Calu3 (cell line): ENCODE data around the gene CARD10. TPM values are rescaled to one million over a fixed set of nuclear protein-coding genes. Genes with fewer than 3 reads are reported as not detected.

Source experiments
- BruUV-seq: library from RNA; stranded (reverse); fragments of 400-500 nt; replicated peaks from 2 replicates; lab custom pipeline; 2021; lab: Mats Ljungman, UMichigan
- CTCF ChIA-PET: fragments of 300-600 bp; sonication (Branson Sonifier 250); formaldehyde crosslinking; loops from one replicate; lab custom pipeline; 2022; ENCODE audit warnings: antibody characterized with exemption; lab: Charles Lee
- DNase-seq: peaks from one replicate; pipeline ENCODE4 v3.0.0; 2022
- H3K27ac Mint-ChIP-seq: one replicate; pipeline ENCODE4 v1.8.0; 2022; ENCODE audit warnings: mixed read lengths; ENCODE audit not compliant: unreplicated experiment
- H3K27me3 Mint-ChIP-seq: one replicate; pipeline ENCODE4 v1.8.0; 2022; ENCODE audit warnings: mixed read lengths; ENCODE audit not compliant: unreplicated experiment
- H3K36me3 Mint-ChIP-seq: one replicate; pipeline ENCODE4 v1.8.0; 2022; ENCODE audit warnings: mild to moderate bottlenecking, moderate library complexity, mixed read lengths; ENCODE audit not compliant: insufficient read depth, unreplicated experiment
- H3K4me1 Mint-ChIP-seq: one replicate; pipeline ENCODE4 v1.8.0; 2022; ENCODE audit warnings: mild to moderate bottlenecking, low read depth, mixed read lengths; ENCODE audit not compliant: unreplicated experiment
- H3K4me3 Mint-ChIP-seq: one replicate; pipeline ENCODE4 v1.8.0; 2022; ENCODE audit warnings: mild to moderate bottlenecking, low read depth, moderate library complexity, mixed read lengths; ENCODE audit not compliant: unreplicated experiment
- H3K9me3 Mint-ChIP-seq: one replicate; pipeline ENCODE4 v1.8.0; 2022; ENCODE audit warnings: low read depth, mixed read lengths; ENCODE audit not compliant: unreplicated experiment
- CTCF ChIP-seq: fragments of 200-600 bp; IDR thresholded peaks from one replicate; pipeline ENCODE4 v1.8.0; 2022; ENCODE audit warnings: antibody characterized with exemption; ENCODE audit not compliant: unreplicated experiment
- intact Hi-C: fragments of 100-400 bp; cut with micrococcal nuclease; formaldehyde crosslinking; loops from one replicate; pipeline ENCODE4 v1.10.0; 2022; ENCODE audit not compliant: unreplicated experiment
- total RNA-seq: library from RNA; stranded (reverse); gene quantifications from 2 replicates; pipeline ENCODE4 v1.2.3, GENCODE V29; 2022

The CARD10 gene
- total RNA-seq, 1 experiment from 2014 or later: 49.2 TPM

- BruUV-seq: no TSS peak
- CTCF ChIA-PET: interaction anchor here (1.3 to 2.5 kb wide), 2 partner anchors 9 to 49 kb away, joined by 7 to 13 read pairs; no protein-coding TSS in a partner anchor
- Mint-ChIP-seq H3K27me3 (no peaks in the 10 kb centered on the region), H3K4me1 (peaks cover 25% of the 10 kb centered on the region), H3K9me3 (peaks cover 1% of the 10 kb centered on the region), H3K27ac (no peak overlapping the region), H3K36me3 (peaks cover 45% of the 10 kb centered on the region), H3K4me3 (no peak overlapping the region)
- TF ChIP-seq CTCF: no peak
- DNase-seq: no peak
- intact Hi-C loops: no loop called here
These were observed 2.1 kb upstream of the CARD10 start for GRCh38 chr22:37521236-37521739.

GRCh38 chr22:37520776-37521191 is 1.6 kb upstream of the CARD10 start:
- Mint-ChIP-seq H3K27ac (no peak overlapping the region), H3K4me3 (no peak overlapping the region), H3K9me3 (peaks cover 2% of the 10 kb centered on the region), H3K4me1 (peaks cover 25% of the 10 kb centered on the region), H3K36me3 (peaks cover 50% of the 10 kb centered on the region), H3K27me3 (no peaks in the 10 kb centered on the region)
- CTCF ChIA-PET: interaction anchor here (2.5 kb wide), 1 partner anchor 49 kb away, joined by 7 read pairs; no protein-coding TSS in a partner anchor
- no peak for DNase-seq
- intact Hi-C loops: no loop called here
- no TSS peak for BruUV-seq
- no peak for TF ChIP-seq CTCF

GRCh38 chr22:37518509-37519267 is 527 bp downstream of the CARD10 start:
- intact Hi-C loops: no loop called here
- H3K9me3 Mint-ChIP-seq: peaks cover 2% of the 10 kb centered on the region
- H3K27me3 Mint-ChIP-seq: no peaks in the 10 kb centered on the region
- H3K4me1 Mint-ChIP-seq: peaks cover 31% of the 10 kb centered on the region
- peak overlapping the region; percentile 81 for H3K27ac Mint-ChIP-seq
- no peak for TF ChIP-seq CTCF
- H3K36me3 Mint-ChIP-seq: peaks cover 65% of the 10 kb centered on the region
- BruUV-seq: no TSS peak
- H3K4me3 Mint-ChIP-seq: peak overlapping the region; percentile 85
- no peak for DNase-seq
- CTCF ChIA-PET: no interaction called here

GRCh38 chr22:37517826-37518450 is 1.3 kb downstream of the CARD10 start:
- CTCF ChIA-PET: no interaction called here
- no peak for TF ChIP-seq CTCF
- peaks cover 2% of the 10 kb centered on the region for H3K9me3 Mint-ChIP-seq
- BruUV-seq: no TSS peak
- H3K4me1 Mint-ChIP-seq: peaks cover 32% of the 10 kb centered on the region
- H3K27ac Mint-ChIP-seq: peak overlapping the region; percentile 81
- intact Hi-C loops: no loop called here
- no peak for DNase-seq
- H3K27me3 Mint-ChIP-seq: no peaks in the 10 kb centered on the region
- peak overlapping the region; percentile 85 for H3K4me3 Mint-ChIP-seq
- peaks cover 73% of the 10 kb centered on the region for H3K36me3 Mint-ChIP-seq
